ENCODE results near the gene PRR5.

Gene PRR5

GRCh38 chr22:44693756-44694155 is 8.2 kb upstream of the PRR5 start:
- no peak for DNase-seq

DNA sequence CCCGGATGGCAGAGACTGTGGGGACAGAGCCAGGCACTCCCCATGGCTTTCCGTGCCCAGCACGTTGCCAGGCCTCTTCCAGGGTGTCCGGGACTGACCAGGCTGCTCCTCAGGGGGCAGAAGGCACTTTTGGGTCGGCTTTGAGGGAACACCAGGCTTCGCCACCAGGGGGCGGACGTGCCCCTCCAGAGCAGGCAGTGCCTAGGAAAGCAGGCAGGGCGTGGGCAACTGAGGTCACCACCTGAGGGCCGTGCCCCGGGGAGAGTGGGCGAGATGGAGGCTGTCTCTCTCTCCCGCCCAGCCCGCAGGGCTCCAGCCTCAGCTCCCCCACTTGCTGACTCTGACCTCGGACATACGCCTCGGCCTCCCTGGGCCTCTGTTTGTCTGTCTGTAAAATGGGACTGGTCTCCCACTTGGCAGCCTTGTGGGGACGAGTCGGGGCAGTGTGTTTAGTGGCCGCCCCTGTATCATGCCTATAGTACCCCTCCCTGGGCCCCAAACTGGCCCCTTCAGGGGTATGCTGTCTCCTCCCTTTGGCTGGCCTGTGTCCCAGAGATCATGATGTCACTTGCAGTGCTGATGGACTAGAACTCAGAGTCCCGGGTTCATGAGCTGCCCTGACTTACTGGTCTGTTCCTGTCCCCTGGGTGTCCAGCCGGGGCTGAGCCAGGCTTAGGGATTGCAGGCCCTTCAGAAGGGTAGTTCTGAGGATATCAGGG is 4.4 kb upstream of the PRR5 start:
- peak; percentile 63 for DNase-seq

DNA sequence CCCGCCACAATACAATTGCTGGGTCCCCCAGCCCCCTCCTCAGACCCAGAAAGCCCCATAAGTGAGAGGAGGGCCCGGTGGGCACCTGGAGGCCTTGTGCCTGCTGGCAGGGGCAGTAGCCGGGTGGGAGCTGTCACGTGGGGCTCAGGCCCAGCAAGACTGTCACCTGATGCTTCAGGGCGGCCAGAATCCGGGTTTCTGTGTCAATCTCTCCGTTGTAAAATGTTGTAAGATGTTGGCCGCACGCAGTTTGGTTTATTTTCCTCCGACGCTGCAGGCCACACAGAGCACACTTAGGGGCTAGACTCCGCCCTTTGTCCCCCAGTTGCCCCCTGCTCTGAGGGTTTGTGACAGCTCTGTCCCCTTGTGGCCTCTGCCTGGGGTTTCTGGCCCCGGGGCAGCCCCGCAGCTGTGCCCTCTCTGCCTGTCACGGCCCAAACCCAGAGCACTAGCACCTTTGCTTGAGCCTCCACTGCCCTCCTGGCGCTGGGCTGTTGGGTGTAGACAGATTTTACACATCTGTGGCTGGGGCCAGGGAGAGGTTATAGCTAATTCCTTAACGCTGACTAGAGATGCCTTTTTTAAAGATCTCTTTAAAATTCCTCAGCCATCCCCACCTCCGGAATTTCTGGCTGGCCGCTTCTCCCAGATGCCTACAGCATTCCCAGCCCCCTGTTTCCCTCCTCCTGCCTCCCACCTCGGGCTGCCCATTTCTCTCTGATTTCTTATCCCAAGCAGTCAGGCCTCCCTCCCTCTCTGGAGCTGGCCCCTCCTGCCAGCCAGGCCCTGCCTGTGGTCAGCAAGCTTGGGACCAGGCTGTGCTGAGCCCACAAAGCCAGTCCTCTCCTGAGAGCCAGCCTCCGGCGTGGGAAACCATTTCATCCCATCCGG is 3.2 kb upstream of the PRR5 start:
- peak; percentile 94 for DNase-seq

GRCh38 chr22:44700456-44700855 is 1.5 kb upstream of the PRR5 start:
- no peak for DNase-seq

DNA sequence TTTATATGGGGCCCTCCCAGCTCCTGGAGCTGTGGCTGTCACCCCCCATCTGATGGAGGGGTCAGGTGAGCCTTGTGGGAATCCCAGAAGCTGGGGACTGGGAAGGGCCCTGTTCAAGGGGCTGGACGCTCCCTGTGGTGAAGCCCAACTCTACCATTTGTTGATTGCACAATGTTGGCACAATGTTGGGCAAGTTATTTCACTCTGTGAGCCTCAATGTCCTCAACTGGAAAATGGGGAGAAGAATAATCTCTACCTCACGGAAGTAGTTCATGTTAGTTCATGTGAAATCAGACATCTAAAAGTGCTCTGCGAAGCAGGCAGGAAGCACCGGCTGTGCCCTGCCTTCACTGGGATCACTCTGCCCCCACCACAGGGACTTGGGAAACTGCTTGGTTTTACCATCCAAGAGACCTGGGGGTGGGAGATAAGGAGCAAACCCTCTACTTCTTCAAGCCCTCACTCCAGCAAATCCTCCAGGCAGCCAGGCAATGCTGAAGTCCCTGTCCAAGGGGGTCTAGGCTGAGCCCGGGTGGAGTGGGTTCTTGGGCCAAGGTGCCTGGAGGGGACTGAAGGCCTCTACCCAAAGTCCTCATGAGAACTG is 715 bp upstream of the PRR5 start:
- no peak for DNase-seq

DNA sequence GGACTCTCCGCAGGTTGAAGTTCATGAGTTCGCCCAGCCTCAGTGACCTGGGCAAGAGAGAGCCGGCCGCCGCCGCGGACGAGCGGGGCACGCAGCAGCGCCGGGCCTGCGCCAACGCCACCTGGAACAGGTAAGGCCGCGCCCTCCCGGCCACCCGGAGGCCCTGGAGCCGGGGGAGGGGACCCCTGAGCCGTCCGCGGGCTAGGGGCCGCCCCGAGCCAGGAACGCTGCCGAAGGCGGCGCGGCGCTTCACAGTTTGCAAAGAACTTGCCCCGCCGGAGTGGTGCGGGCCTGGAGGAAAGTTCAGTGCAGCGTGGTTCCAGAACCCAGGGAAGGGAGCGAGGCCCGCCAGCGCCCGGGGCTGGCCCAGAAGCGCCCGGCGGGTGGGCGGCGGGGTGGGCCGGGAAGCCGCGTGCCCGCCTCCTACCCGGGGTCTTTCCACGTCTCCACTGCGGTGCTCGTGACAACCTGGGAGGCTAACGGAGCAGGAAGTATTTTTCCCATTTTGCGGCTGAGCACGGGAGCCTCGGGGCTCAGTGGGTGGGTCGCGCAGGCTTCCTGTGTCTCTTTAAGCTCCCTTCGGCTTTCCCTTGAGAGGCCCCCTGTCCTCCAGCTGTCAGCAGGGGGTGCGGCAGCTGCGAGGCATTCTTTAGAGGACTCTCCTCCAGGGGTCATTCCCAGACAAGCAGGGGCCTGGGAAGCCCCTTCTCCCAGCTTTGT is 635 bp downstream of the PRR5 start:
- peak; percentile 48 for DNase-seq

DNA sequence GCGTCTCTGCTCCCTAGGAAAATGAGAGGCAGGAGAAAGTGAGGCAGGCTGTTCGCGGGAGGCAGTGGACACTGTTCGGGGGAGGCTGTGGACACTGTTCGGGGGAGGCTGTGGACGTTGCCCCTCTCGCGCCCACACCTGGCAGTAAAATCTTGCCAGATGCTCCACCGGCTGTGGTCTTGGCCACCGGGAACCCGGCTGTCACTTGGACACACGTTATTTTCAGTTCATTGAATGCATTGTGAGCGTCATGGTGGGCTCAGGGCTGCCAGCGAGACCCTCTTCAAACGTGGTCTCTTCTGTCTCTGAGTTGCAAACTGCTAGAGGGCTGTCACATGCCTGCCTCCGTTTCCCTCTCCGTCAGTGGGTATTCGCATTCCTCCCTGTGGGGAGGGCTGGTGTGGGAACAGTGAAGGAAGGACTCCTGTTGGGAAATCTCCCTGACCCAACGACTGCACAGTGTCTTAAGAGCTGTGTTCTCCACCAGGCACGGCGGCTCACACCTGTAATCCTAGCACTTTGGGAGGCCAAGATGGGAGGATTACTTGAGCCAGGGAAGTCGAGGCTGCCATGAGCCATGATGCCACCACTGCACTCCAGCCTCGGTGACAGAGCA is 1.4 kb downstream of the PRR5 start:
- no peak for DNase-seq

DNA sequence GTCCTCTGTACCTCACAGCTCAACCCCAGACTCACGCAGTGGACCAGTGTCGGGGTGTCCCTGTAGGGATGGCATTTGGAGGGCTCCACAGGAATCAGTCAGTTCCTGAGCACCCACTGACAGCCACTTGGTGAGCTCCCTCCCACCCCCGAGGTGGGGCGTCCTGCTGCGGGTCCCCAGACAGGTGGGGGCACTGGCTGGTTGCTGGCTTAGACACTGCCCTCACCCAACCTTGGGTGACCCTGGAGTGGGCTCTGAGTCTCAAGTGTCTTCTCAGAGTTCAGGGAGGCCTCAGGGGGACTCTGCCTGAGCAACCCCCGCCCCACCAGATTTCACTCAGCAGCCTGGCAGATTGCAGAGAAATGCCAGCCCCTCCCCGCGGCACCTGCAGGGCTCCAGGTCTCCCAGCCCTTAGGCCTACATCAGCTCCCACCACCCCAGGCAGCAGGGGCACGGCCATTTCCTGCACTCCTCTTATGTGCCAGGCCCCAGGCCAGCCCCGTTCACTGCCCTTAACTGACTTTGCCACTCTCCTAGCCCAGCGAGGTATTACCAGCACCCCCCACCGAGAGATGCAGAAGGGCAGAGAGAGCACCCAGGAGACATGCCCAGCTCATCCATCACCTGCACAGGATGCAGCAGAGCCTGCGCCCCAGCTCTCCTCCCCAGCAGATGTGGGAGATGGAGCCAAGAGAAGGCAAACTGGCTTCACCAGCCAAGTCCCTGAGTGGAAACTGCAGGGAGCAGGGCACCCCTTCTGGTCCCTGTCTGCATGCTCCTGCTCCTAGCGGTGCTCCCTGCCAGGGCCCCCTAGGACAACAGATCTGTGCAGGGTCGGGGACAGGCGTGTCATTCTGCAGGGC is 2.4 kb downstream of the PRR5 start:
- no peak for DNase-seq

DNA sequence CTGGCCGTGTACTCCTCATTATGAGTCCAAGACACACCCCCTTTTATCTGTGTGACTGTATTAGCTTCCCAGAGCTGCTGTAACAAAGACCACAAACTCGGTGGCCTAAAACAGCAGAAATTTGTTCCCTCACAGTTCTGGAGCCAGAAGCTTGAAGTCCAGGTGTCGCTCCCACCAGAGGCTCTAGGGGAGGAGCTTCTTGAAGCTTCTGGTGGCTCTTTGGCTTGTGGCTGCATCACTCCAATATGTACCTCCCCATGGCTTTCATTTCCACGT is 3.0 kb downstream of the PRR5 start:
- no peak for DNase-seq

DNA sequence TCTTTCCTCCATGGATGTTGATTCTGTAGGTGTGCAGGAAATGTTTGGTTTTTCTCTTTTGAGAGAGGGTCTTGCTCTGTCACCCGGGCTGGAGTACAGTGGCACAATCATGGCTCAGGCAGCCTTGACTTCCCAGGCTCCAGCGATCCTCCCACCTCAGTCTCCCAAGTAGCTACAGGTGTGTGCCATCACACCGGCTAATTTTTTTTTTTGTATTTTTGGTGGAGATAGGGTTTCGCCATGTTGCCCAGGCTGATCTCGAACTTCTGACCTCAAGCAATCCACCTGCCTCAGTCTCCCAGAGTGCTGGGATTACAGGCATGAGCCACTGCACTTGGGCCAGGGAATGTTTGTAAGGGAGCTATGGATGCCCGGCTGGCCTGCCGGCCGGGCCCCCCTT is 4.5 kb downstream of the PRR5 start:
- no peak for DNase-seq

DNA sequence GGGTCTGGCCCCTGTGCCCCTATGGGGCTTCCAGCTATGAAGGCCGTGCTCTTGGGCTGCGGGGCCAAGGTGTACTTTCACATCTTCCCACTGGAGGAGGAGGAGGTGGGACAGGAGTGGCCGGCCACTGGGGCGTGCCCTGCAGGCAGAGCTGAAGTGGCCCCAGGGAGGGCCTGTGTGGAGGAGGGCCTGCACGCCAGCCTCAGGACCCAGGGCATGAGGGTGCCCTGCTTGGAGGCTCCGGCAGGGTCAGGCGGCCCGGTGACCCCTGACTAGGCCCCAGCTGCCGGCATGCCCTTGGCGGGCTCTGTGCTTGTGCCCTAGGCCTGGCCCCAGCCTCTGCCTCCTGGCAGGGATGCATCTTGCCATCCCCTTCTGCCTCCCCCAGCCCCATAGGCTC is 5.2 kb downstream of the PRR5 start:
- DNase-seq: no peak

GRCh38 chr22:44707752-44708151 is 5.7 kb downstream of the PRR5 start:
- DNase-seq: no peak

GRCh38 chr22:44709881-44710392 is 7.9 kb downstream of the PRR5 start:
- DNase-seq: no peak

DNA sequence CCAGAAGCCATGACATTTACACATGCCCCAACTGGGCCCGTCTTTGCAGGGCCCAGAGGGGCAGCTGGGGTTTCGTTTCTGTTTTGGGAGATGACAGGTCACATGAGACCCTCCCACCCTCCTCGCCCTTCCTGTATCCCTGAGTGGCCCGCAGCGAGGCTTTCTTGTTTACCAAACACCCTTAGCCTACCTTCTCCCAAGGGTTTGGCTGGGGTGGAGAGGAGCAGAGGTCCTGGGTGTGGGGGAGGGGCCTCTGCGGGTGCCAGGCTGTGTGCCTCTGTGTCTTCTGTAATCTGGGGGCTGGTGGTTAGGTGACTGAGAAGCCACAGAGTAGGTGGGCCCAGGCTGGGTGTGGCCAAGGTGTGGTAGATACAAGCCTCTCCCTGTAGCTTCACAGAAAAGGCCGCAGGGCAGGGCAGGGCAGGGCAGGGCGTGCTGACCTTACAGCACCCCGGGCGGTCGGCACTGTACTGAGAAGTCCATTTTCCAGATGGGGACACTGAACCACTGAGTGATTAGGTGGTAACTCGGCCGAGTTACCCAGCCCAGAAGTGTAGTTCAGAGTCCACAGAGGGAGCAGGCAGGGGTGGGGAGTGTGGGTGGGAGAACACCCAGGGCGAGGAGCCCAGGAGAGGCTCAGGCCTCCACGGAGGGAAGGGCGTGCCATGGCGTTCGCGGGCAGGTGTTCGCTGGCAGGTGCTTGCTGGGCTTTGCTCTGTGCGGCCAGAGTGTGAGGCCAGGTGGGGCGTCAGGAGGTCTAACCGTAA is 8.7 kb downstream of the PRR5 start:
- no peak for DNase-seq

- no peak for DNase-seq
Observed at GRCh38 chr22:44711241-44711560, 9.2 kb downstream of the PRR5 start.

DNA sequence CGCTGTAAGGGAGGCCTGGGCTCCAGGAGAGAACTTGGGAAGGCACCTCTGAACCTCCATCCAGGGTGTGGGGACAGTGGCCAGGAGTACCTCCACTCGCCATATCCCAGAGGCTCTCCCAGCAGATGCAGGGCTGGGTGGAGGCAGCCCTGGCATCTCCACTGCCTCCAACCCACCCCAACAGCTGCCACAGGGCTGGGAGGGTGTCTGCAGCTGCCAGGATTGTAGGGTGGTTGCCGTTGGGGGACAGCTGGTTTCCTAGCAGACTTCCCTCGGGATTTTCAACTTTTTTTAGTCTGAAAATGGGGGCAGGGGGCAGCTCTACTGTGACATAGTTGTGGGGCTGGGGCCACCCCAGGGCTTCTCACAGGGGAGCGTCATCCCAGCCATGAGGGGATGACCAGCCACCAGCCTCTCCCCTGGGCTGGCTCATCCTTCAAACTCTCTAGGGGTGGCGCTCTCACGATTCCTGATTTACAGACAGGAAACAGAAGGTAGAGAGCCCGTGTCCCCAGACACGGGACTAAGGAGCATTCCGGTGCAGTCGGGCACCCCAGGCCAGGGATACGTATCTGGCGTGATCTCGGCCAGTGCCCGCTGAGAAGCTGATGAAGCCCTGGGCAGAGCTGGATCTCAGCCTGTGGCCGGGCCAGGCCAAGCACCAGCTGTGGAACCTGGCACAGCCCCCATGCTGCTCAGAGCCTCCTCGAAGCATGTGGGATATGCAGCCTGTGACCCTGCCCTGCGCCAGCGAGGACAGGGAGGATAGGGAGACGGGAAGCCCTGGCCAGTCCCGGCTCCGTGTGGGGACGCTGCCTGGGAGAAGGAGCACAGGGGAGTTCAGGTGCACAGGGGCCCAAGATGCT is 9.9 kb downstream of the PRR5 start:
- DNase-seq: no peak

DNA sequence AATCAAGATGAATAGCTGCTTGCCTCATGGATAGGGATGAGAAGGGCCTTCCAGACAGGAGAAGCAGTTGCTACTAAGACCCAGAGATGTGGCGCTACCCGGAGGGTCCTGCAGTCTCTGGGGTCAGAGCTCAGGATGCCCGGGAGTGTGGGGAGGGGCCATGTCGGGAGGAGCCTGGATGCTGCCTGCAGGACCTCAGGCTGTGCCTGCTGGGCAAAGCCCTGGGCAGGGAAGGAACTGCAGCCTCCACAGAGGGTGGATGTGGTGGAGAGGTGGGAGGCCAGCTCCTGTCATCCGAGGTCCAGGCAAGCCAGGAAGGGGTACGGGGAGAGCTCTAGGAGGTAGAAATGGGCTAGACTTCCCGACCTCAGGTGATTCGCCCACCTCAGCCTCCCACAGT is 11.0 kb downstream of the PRR5 start:
- DNase-seq: no peak

DNA sequence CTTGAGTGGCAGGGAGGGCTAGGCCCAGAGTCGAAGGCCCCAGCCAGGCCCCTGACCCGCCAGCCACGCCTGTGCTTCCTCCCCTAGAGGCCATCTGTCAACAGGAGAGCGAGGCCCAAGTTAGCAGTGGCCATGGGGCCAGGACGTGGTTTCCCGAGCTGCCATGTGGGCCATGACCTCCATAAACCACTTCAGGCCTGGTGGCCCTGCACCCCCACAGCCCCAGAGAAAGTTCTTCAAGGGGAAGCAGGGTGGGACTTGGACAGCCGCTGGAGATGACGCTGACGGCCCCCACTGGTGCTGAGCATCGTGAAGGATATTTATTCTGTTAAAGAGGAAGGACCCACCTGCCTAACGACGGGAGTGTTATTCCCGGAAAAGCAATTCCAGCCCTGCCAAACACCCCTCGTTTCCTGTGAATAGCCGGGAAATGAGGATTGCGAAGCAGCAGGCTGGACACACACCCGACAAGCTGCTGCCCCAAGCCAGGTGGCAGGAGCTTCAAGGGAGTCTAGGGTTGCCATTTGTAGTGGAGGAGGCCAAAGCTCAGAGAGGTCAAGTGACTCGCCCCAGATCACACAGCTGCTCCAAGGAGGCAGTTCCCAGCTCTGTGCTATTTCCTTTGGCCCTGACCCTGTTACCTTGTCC is 12.8 kb downstream of the PRR5 start:
- no peak for DNase-seq

DNA sequence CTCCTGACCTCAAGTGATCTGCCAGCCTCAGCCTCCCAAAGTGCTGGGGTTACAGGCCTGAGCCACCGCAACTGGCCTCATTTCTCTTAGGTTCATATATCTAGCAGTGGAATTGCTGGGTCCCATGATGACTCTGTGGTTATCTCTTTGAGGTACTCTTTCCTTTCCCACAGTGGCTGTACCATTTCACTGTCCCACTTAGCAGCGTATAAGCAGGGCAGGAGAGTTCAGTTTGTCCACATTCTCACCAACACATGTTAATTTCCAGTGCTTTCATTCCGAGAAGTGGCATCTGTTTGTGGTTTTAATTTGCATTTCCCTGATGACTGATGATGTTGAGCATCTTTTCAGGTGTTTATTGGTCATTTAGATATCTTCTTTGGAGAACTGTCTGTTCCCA is 16.4 kb downstream of the PRR5 start:
- DNase-seq: no peak

All from fibroblast of skin of right quadriceps (primary cell).